Measurements from ENCODE around the gene SPPL3.
A peak's percentile ranks its signal among the peaks of the same experiment; 100 is the strongest.

SPPL3 gene

GRCh38 chr12:120887253-120888043, 16.7 kb downstream of the SPPL3 start:
- TF ChIP-seq POLR2AphosphoS5 (IDR thresholded peaks at IDR 0.05; ENCODE audit: low read depth, low read length) (no peak), POLR2A (IDR thresholded peaks at IDR 0.05; ENCODE audit: low read depth, low read length) (no peak), TAF1 (IDR thresholded peaks at IDR 0.05; ENCODE audit: borderline replicate concordance, low read depth, low read length) (no peak)
- no peak for DNase-seq (ENCODE audit: insufficient read length)
- FAIRE-seq, result no peak

- DNase-seq (ENCODE audit: insufficient read length), result no peak
- FAIRE-seq, result no peak
- TF ChIP-seq TAF1 (IDR thresholded peaks at IDR 0.05; ENCODE audit: borderline replicate concordance, low read depth, low read length), result no peak
- TF ChIP-seq POLR2AphosphoS5 (IDR thresholded peaks at IDR 0.05; ENCODE audit: low read depth, low read length), result no peak
- TF ChIP-seq POLR2A (IDR thresholded peaks at IDR 0.05; ENCODE audit: low read depth, low read length), result no peak
Observed at GRCh38 chr12:120886199-120887018, 17.7 kb downstream of the SPPL3 start.

- FAIRE-seq (no peak), DNase-seq (ENCODE audit: insufficient read length) (no peak)
- TF ChIP-seq POLR2AphosphoS5 (IDR thresholded peaks at IDR 0.05; ENCODE audit: low read depth, low read length), result no peak
Observed at GRCh38 chr12:120885521-120885920, 18.6 kb downstream of the SPPL3 start.

GRCh38 chr12:120884644-120885043, 19.5 kb downstream of the SPPL3 start:
- TF ChIP-seq POLR2A (IDR thresholded peaks at IDR 0.05; ENCODE audit: low read depth, low read length) (no peak), TAF1 (IDR thresholded peaks at IDR 0.05; ENCODE audit: borderline replicate concordance, low read depth, low read length) (no peak), POLR2AphosphoS5 (IDR thresholded peaks at IDR 0.05; ENCODE audit: low read depth, low read length) (no peak)
- FAIRE-seq (no peak), DNase-seq (ENCODE audit: insufficient read length) (no peak)

- TF ChIP-seq TAF1 (IDR thresholded peaks at IDR 0.05; ENCODE audit: borderline replicate concordance, low read depth, low read length) (no peak), POLR2A (IDR thresholded peaks at IDR 0.05; ENCODE audit: low read depth, low read length) (no peak), POLR2AphosphoS5 (IDR thresholded peaks at IDR 0.05; ENCODE audit: low read depth, low read length) (no peak)
- peak; percentile 5 for FAIRE-seq
- DNase-seq (ENCODE audit: insufficient read length), result no peak
Observed at GRCh38 chr12:120882055-120882555, 22.1 kb downstream of the SPPL3 start.

GRCh38 chr12:120879718-120880300, 24.3 kb downstream of the SPPL3 start:
- DNase-seq (ENCODE audit: insufficient read length) (no peak), FAIRE-seq (no peak)
- no peak for TF ChIP-seq POLR2A (IDR thresholded peaks at IDR 0.05; ENCODE audit: low read depth, low read length)
- no peak for TF ChIP-seq POLR2AphosphoS5 (IDR thresholded peaks at IDR 0.05; ENCODE audit: low read depth, low read length)
- TF ChIP-seq TAF1 (IDR thresholded peaks at IDR 0.05; ENCODE audit: borderline replicate concordance, low read depth, low read length), result no peak

- TF ChIP-seq POLR2AphosphoS5 (IDR thresholded peaks at IDR 0.05; ENCODE audit: low read depth, low read length), result no peak
- no peak for TF ChIP-seq POLR2A (IDR thresholded peaks at IDR 0.05; ENCODE audit: low read depth, low read length)
- TF ChIP-seq TAF1 (IDR thresholded peaks at IDR 0.05; ENCODE audit: borderline replicate concordance, low read depth, low read length), result no peak
Observed at GRCh38 chr12:120879102-120879501, 25.1 kb downstream of the SPPL3 start.

GRCh38 chr12:120874547-120875245, 29.5 kb downstream of the SPPL3 start:
- FAIRE-seq (no peak), DNase-seq (ENCODE audit: insufficient read length) (no peak)
- no peak for TF ChIP-seq POLR2AphosphoS5 (IDR thresholded peaks at IDR 0.05; ENCODE audit: low read depth, low read length)
- no peak for TF ChIP-seq POLR2A (IDR thresholded peaks at IDR 0.05; ENCODE audit: low read depth, low read length)
- no peak for TF ChIP-seq TAF1 (IDR thresholded peaks at IDR 0.05; ENCODE audit: borderline replicate concordance, low read depth, low read length)

More at GRCh38 chr12:120879102-120879501, 25.1 kb downstream of the SPPL3 start:
- no peak for DNase-seq (ENCODE audit: insufficient read length)
- no peak for FAIRE-seq

GRCh38 chr12:120873226-120873625, 30.9 kb downstream of the SPPL3 start:
- no peak for TF ChIP-seq TAF1 (IDR thresholded peaks at IDR 0.05; ENCODE audit: borderline replicate concordance, low read depth, low read length)
- TF ChIP-seq POLR2AphosphoS5 (IDR thresholded peaks at IDR 0.05; ENCODE audit: low read depth, low read length), result no peak
- TF ChIP-seq POLR2A (IDR thresholded peaks at IDR 0.05; ENCODE audit: low read depth, low read length), result no peak
- DNase-seq (ENCODE audit: insufficient read length) (no peak), FAIRE-seq (no peak)

GRCh38 chr12:120872487-120872886, 31.7 kb downstream of the SPPL3 start:
- DNase-seq (ENCODE audit: insufficient read length), result no peak
- TF ChIP-seq TAF1 (IDR thresholded peaks at IDR 0.05; ENCODE audit: borderline replicate concordance, low read depth, low read length) (no peak), POLR2A (IDR thresholded peaks at IDR 0.05; ENCODE audit: low read depth, low read length) (no peak), POLR2AphosphoS5 (IDR thresholded peaks at IDR 0.05; ENCODE audit: low read depth, low read length) (no peak)
- no peak for FAIRE-seq

GRCh38 chr12:120870415-120870814, 33.7 kb downstream of the SPPL3 start:
- TF ChIP-seq TAF1 (IDR thresholded peaks at IDR 0.05; ENCODE audit: borderline replicate concordance, low read depth, low read length), result no peak
- no peak for TF ChIP-seq POLR2AphosphoS5 (IDR thresholded peaks at IDR 0.05; ENCODE audit: low read depth, low read length)
- TF ChIP-seq POLR2A (IDR thresholded peaks at IDR 0.05; ENCODE audit: low read depth, low read length), result no peak
- no peak for FAIRE-seq
- no peak for DNase-seq (ENCODE audit: insufficient read length)

Measured in GM12892 (cell line).